GM23248 (cell line): ENCODE measurements around the gene XPO1. TPM values are rescaled to one million over a fixed set of nuclear protein-coding genes. Genes with fewer than 3 reads are reported as not detected.
"Not testable (repeated sequence)": the region's sequence is repeated elsewhere in the genome, so short reads cannot be mapped to it uniquely, and the experiment has no call there.

Experiments
- DNase-seq: peaks from one replicate; pipeline ENCODE4 v3.0.0-alpha.2; 2015
- H2AFZ ChIP-seq: fragments of 200-600 bp; sonication (generic); 2 replicates; pipeline ENCODE4 v1.6.1; 2016; ENCODE audit warnings: antibody characterized with exemption
- H3F3A ChIP-seq: fragments of 200-600 bp; sonication (generic); 2 replicates; pipeline ENCODE4 v1.6.1; 2016; ENCODE audit warnings: mild to moderate bottlenecking, antibody characterized with exemption, mixed run types; ENCODE audit not compliant: insufficient read depth
- H3K27ac ChIP-seq: fragments of 200-600 bp; sonication (generic); 2 replicates; pipeline ENCODE4 v1.5.1; 2016; ENCODE audit warnings: mild to moderate bottlenecking
- H3K27me3 ChIP-seq: fragments of 200-600 bp; sonication (generic); replicated peaks from 2 replicates; pipeline ENCODE4 v1.6.1; 2016; ENCODE audit warnings: mild to moderate bottlenecking; ENCODE audit not compliant: insufficient read depth
- H3K36me3 ChIP-seq: fragments of 200-600 bp; sonication (generic); 2 replicates; pipeline ENCODE4 v1.6.1; 2016; ENCODE audit warnings: low read depth, mild to moderate bottlenecking
- H3K4me1 ChIP-seq: fragments of 200-600 bp; sonication (generic); 2 replicates; pipeline ENCODE4 v1.6.1; 2016; ENCODE audit warnings: mild to moderate bottlenecking; ENCODE audit not compliant: insufficient read depth
- H3K4me2 ChIP-seq: fragments of 200-600 bp; sonication (generic); one replicate; pipeline ENCODE4 v1.6.1; 2016; ENCODE audit warnings: mild to moderate bottlenecking; ENCODE audit not compliant: unreplicated experiment
- H3K4me3 ChIP-seq: fragments of 200-600 bp; sonication (generic); 2 replicates; pipeline ENCODE4 v1.5.1; 2016; ENCODE audit warnings: mild to moderate bottlenecking
- H3K79me2 ChIP-seq: fragments of 200-600 bp; sonication (generic); 2 replicates; pipeline ENCODE4 v1.6.1; 2016; ENCODE audit warnings: mild to moderate bottlenecking; ENCODE audit not compliant: insufficient read depth
- H3K9ac ChIP-seq: fragments of 200-600 bp; sonication (generic); 2 replicates; pipeline ENCODE4 v1.6.1; 2016; ENCODE audit warnings: mild to moderate bottlenecking
- H3K9me2 ChIP-seq: fragments of 200-600 bp; sonication (generic); 2 replicates; pipeline ENCODE4 v1.6.1; 2016; ENCODE audit warnings: mixed run types, mild to moderate bottlenecking, moderate library complexity; ENCODE audit not compliant: insufficient read depth
- H3K9me3 ChIP-seq: fragments of 200-600 bp; sonication (generic); one replicate; pipeline ENCODE4 v1.6.1; 2017; ENCODE audit warnings: low read depth
- H4K20me1 ChIP-seq: fragments of 200-600 bp; sonication (generic); 2 replicates; pipeline ENCODE4 v1.6.0; 2016; ENCODE audit not compliant: insufficient read depth
- EZH2 ChIP-seq: fragments of 200-600 bp; sonication (generic); IDR thresholded peaks from 2 replicates; pipeline ENCODE4 v1.6.1; 2018; ENCODE audit warnings: antibody characterized with exemption, mild to moderate bottlenecking; ENCODE audit not compliant: insufficient read depth, poor library complexity, severe bottlenecking
- EZH2phosphoT487 ChIP-seq: fragments of 200-600 bp; sonication (generic); IDR thresholded peaks from 2 replicates; pipeline ENCODE4 v1.6.1; 2018; ENCODE audit warnings: antibody characterized with exemption, moderate library complexity, mild to moderate bottlenecking, low read depth; ENCODE audit not compliant: insufficient read depth
- WGBS, 2 experiments: methylation state at CpG; one replicate each; pipeline ENCODE4 v1.1.6; 2015 to 2017; ENCODE audit warnings: low lambda C conversion rate in 2 of 2, low coverage in 1 of 2; ENCODE audit errors: missing lambda C conversion rate in 2 of 2; 5-methylcytosine and 5-hydroxymethylcytosine counted together
- in situ Hi-C: fragments of 300-500 bp; cut with MboI; formaldehyde crosslinking; loops from 2 replicates; pipeline ENCODE4 v1.15.0; 2020
- polyA plus RNA-seq: library from polyadenylated mRNA; unstranded; fragments of >200 nt; fragmentation: Nextera tagmentation; extraction: Ambion mirVana; gene quantifications from 2 replicates; pipeline ENCODE4 v1.2.1, GENCODE V29; 2016
- total RNA-seq: library from RNA; depleted of rRNA; stranded (reverse); fragments of >200 nt; shearing (Covaris generic); gene quantifications from 2 replicates; pipeline ENCODE4 v1.2.3, GENCODE V29; 2014

XPO1 gene
- total and polyA plus RNA-seq, 2 experiments from 2014 or later, result 52.3 to 104 TPM

DNA sequence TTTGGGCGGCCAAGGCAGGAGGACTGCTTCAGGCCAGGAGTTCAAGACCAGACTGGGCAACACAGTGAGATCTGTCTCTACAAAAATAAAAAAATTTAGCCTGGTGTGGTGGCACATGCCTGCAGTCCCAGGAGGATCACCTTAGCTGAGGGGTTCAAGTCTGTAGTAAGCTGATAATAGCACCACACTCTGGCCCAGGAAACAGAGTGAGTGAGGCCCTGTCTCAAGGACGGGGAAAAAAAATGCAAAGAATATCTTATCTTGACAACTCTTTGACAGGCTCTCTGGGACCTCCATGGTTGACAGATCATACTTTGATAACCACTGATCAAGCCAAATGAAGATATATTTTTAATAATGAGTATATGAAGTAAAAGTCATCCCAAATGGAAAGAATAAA is 89.9 kb downstream of the XPO1 start:
- peaks cover 36% of the 10 kb centered on the region for H4K20me1 ChIP-seq
- no peaks in the 10 kb centered on the region for H3K4me1 ChIP-seq
- no peaks in the 10 kb centered on the region for H3K27me3 ChIP-seq
- no peak overlapping the region for H3K4me3 ChIP-seq
- no peaks in the 10 kb centered on the region for H3K9me3 ChIP-seq
- DNase-seq, result no peak
- 0 out of 2 replicates have a peak, but pooled peaks cover 6% of the 10 kb centered on the region for H3F3A ChIP-seq
- 93 to 98% methylated on average over 2 of the region's 2 CpGs for WGBS, 2 experiments
- H3K36me3 ChIP-seq, result no peaks in the 10 kb centered on the region
- peaks cover 100% of the 10 kb centered on the region for H3K79me2 ChIP-seq
- H3K4me2 ChIP-seq, result no peak overlapping the region
- in situ Hi-C loops, result no loop called here
- no peak overlapping the region for H3K9ac ChIP-seq
- no peak for TF ChIP-seq EZH2phosphoT487
- TF ChIP-seq EZH2, result no peak
- H2AFZ ChIP-seq, result no peak overlapping the region
- H3K27ac ChIP-seq, result no peak overlapping the region
- no peaks in the 10 kb centered on the region for H3K9me2 ChIP-seq

DNA sequence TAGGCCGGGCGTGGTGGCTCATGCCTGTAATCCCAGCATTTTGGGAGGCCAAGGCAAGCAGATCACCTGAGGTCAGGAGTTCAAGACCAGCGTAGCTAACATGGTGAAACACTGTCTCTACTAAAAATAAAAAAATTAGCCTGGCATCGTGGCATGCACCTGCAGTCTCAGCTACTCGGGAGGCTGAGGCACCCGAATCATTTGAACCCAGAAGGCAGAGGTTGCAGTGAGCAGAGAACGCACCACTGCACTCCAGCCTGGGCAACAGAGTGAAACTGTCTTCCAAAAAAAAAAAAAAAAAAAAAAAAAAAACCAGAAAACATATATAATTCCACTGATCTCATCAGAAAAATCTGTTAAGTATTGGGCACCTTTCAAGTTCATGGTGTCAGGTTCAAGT is 91.2 kb downstream of the XPO1 start:
- WGBS, 2 experiments, result 88 to 91% methylated on average over 7 of the region's 7 CpGs

DNA sequence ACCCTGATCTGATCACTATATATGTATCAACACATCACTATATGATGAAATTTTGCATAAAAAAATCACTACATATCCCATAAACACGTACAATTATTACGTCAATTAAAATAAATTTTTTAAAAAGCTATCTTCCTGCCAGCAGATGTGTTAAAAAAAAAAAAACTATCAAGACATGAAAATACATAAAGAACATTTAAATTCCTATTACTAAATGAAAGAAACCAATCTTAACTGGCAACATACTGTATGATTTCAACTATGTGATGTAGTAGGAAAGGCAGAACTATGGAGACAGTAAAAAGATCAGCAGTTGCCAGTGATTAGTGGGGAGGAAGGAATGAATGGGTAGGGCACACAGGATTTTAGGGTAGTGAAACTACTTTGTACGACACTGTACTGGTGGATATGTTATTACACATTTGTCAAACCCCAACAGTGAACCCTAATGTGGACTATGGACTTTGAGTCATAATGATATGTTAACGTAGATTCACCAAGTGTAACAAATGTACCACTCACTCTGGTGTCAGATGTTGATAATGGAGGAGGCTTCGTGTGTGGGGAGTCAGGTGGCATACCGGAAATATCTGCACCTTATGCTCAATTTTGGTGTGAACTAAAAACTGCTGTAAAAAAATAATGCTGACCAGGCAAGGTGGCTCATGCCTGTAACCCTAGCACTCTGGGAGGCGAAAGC is 94.7 kb downstream of the XPO1 start:
- H3K27me3 ChIP-seq, result no peaks in the 10 kb centered on the region
- TF ChIP-seq EZH2phosphoT487 (no peak), EZH2 (no peak)
- in situ Hi-C loops, result no loop called here
- no peak overlapping the region for H3K9ac ChIP-seq
- H3K36me3 ChIP-seq, result no peaks in the 10 kb centered on the region
- no peaks in the 10 kb centered on the region for H3K9me2 ChIP-seq
- no peak overlapping the region for H3K27ac ChIP-seq
- H3K9me3 ChIP-seq, result no peaks in the 10 kb centered on the region
- H3K4me2 ChIP-seq, result no peak overlapping the region
- no peaks in the 10 kb centered on the region for H3F3A ChIP-seq
- no peaks in the 10 kb centered on the region for H3K4me1 ChIP-seq
- no peak overlapping the region for H3K4me3 ChIP-seq
- no peak overlapping the region for H2AFZ ChIP-seq
- peaks cover 45% of the 10 kb centered on the region for H4K20me1 ChIP-seq
- WGBS, 2 experiments, result 88 to 93% methylated on average over 7 of the region's 7 CpGs
- H3K79me2 ChIP-seq, result peaks cover 100% of the 10 kb centered on the region
- DNase-seq, result no peak

More for the DNA sequence above, 91.2 kb downstream of the XPO1 start:
- H3K4me2 ChIP-seq, in situ Hi-C loops, H3K9me3 ChIP-seq, H3K9ac ChIP-seq, H3K4me3 ChIP-seq, DNase-seq, H3F3A ChIP-seq, H3K27ac ChIP-seq, H3K9me2 ChIP-seq, H3K36me3 ChIP-seq, H3K27me3 ChIP-seq, H2AFZ ChIP-seq, H3K4me1 ChIP-seq: not testable (repeated sequence)
- Histone ChIP-seq H3K79me2 (peaks cover 100% of the 10 kb centered on the region), H4K20me1 (peaks cover 47% of the 10 kb centered on the region)

DNA sequence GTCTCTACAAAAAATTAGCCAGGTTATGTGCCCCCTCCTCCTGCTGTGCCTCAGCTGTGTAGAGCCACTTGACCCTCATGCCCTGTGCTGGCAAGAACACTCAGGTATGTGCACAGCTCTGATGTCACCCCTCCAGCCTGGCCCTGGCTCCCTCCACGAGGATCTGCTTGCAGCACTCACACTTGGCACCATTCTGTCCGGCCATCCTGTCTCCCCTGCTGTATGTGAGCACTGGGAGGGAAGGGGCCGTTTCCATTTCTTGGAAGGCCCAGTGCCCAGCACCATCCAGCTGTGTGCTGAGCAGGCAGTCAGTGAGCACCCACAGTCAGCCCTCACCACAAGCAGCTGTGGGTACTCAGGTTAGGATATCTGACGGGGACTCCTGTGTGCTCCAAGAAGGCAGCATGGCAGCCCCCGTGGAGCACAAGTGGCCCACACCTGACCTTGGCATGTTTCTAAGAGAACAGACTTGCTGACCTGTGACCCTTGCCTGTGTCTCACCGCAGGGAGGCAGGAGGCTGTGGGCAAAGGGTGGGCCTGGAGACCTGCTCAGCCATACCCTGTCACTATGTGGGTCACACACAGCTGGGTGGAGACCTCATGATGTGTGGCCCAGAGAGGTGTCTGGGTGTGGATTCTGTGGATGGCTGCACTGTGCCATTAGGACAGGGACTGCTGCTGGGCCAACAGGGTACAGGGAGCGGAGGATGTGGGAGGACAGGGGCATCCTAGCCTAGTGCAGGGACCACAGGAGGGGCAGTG is 98.7 kb downstream of the XPO1 start:
- 85 to 87% methylated on average over 7 of the region's 7 CpGs for WGBS, 2 experiments
- Histone ChIP-seq H3F3A (peaks cover 7% of the 10 kb centered on the region; the same call in 1 of the 2 replicates), H3K79me2 (peaks cover 100% of the 10 kb centered on the region), H3K4me1 (0 out of 2 replicates have a peak, but pooled peaks cover 10% of the 10 kb centered on the region), H2AFZ (no peak overlapping the region), H3K9me2 (no peaks in the 10 kb centered on the region), H3K4me2 (no peak overlapping the region), H3K27ac (no peak overlapping the region), H3K36me3 (no peaks in the 10 kb centered on the region), H3K9me3 (no peaks in the 10 kb centered on the region), H3K4me3 (no peak overlapping the region), H3K9ac (no peak overlapping the region), H4K20me1 (peaks cover 68% of the 10 kb centered on the region), H3K27me3 (no peaks in the 10 kb centered on the region)
- no peak for DNase-seq
- in situ Hi-C loops, result no loop called here
- TF ChIP-seq EZH2phosphoT487, result no peak
- no peak for TF ChIP-seq EZH2
